Activated naive CD4-positive, alpha-beta T cell treated with anti-CD3 and anti-CD28 coated beads, Interleukin-2, amount 50 U/mL, for 16 hours (primary cell): ENCODE measurements around the gene SRSF6.
"Not testable (repeated sequence)": the region's sequence is repeated elsewhere in the genome, so short reads cannot be mapped to it uniquely, and the experiment has no call there.

Experiments used
- DNase-seq: peaks from one replicate; pipeline ENCODE4 v3.0.0-alpha.2; 2020

Gene SRSF6

DNA sequence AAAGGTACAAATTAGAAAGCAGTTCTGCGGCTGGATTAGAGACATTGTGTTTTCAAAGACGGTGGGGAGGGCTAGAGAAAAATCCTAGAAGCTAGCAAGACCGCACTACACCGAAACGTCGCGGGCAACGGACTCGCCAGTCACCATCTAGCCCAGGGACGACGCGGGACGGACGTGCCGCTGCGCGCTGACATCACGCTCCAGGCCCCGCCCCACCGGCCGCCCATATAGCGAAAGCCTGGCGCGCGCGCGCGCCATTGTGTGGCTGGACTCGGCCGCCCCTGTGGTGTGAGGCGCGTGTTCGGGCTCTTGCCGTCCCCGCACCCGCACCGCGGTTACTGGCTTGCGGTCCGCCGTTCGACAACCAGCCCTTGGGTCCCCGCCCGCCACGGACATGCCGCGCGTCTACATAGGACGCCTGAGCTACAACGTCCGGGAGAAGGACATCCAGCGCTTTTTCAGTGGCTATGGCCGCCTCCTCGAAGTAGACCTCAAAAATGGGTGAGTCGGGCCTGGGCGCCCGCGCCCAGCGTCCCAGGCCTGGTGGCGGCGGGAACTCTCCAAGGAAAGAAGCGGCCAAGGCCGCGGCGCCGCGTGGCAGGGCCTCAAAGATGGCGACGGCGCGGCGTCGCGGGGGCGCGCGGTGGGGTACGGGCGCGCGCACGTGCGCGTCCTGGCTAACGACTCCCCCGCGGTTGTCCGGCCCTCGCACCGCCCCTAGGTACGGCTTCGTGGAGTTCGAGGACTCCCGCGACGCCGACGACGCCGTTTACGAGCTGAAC lies at the start of gene SRSF6:
Gene SRSF6, plus strand, starts transcription at position 257 of the 782 bp plus-strand sequence. Its CDS starts 138 bp downstream, at position 395.
- peak; percentile 94 for DNase-seq

DNA sequence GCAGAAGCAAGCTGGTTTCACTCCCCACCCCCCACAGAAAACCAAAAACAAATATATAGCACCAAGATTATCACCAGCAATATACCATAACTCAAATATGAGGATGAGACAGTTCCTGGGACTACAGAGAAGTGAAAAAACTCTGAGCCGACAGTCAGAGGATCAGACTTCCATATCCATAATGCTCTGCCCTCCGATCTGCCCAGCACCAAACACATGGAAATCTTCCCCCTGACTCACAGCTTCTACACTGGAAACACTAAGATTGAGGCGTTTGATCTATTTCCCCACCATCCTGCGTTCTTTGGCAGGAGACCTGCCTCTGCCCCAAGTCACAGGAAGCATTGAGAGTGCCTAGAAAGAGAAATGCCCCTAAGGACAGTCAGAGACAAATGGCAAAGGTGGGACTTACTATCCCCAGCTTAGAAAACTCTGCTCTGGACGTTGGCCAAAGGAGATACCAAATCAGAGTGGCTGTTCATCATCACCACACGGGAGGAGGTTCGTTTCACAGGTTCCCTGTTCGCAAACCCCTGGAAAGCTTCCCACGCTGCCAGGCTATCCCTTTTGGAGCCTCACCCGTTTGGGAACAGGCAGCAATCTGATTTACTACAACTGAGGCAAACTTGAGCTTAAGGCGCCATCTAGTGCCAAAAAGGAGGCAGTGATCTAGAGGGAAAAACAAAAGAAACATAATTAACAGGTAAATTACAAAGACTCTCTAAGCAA lies 48.7 kb upstream of the SRSF6 start:
- no peak for DNase-seq

DNA sequence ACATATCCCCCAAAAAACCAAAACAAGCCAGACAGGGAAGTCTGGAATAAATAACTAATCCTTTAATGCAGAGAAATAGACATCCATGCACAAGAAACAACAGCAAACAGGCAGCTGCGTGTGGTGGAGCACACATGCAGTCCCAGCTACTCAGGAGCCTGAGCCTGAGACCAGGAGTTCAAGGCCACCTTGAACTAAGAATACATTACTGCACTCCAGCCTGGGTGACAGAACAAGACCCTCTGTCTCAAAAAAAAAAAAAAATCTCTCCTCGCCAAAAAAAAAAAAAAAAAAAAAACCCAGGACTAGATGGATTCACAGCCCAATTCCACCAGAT lies 48.2 kb upstream of the SRSF6 start:
- DNase-seq = no peak

DNA sequence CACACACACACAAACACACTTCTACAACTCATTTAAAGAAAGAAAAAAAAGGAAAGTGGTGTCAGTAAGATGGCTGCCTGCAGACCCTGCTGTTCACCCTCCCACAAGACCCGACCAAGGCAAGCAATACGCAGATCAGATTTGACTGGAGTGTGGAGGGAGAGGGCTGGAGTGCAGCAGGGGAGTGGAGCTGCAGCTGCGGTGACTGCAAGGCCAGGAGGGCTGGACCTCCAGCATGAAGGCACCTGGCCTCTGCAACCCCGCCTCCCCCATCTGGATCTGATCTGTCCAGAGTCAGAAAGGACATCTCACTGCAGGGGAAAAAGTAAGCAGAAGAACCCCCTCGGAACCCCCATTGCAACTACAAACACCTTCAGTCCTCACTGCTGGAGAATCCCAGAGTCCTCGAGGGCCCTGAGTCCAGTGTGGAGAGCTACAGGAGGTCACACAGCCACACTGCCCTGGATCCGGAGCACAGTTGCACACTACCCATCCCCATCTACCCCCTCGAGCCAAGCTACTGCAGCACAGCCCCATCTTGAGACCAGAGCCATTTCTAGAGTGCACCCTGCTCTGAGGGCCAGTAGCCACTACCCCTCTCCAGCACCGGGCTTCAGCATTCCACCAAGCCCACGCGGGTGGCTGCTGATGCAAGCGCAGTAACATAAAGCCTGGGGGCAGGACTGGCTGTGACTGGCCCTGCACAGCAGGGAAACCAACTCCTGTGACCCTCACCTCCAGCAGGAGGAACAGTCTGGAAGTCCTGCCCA lies 41.9 kb upstream of the SRSF6 start:
- no peak for DNase-seq

DNA sequence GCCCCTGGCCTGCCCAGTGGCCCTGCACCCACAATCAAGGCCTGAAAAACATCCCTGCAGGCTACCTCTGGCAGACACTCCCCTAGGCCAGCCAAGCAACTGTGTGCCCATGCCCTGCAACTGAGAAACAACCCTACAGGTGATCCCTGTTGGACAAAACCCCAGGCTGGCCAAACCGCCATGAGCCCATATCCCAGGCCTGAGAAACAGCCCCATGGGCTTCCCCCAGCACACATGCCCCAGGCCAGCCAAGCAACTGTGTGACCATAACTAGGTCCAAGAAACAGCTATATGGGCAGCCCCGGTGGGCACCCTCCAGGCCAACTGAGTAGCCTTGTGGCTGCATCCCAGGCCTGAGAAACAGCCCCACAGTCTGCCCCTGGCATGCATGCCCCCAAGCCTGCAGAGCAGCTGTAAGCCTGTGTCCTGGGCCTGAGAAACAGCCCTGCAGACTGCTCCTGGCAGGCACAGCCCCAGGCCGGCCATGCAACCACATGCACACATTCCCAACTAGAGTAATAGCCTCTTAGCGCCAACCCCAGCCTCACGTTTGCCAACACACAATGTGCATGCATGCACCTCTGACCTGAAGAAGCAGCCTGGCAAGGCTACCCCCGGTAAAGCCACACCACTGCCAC lies 41.0 kb upstream of the SRSF6 start:
- no peak for DNase-seq

DNA sequence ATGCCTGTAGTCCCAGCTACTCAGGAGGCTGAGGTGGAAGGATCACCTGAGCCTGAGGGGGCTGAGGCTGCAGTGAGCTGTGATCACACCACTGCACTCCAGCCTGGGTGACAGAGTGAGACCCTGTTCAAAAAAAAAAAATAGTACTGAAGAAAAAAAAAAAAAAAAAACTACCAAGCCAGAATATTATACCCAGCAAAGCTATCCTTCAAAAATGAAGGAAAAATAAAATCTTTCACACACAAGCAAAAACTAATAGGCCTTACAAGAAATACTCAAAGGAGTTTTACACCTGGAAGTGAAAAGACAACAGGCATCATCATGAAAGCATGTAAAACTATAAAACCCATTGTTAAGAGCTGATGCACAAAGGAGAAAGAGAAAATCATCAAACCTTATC lies 37.5 kb upstream of the SRSF6 start:
- DNase-seq = no peak

DNA sequence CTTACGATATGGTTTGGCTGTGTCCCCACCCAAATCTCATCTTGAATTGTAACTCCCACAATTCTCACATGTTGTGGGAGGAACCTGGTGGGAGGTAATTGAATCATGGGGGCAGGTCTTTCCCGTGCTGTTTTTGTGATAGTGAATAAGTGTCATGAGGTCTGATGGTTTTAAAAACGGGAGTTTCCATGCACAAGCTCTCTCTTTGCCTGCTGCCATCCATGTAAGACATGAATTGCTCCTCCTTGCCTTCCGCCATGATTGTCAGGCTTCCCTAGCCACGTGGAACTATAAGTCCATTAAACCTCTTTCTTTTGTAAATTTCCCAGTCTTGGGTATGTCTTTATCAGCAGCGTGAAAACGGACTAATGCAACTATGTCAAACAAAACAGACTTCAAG lies 36.8 kb upstream of the SRSF6 start:
- DNase-seq = not testable (repeated sequence)

DNA sequence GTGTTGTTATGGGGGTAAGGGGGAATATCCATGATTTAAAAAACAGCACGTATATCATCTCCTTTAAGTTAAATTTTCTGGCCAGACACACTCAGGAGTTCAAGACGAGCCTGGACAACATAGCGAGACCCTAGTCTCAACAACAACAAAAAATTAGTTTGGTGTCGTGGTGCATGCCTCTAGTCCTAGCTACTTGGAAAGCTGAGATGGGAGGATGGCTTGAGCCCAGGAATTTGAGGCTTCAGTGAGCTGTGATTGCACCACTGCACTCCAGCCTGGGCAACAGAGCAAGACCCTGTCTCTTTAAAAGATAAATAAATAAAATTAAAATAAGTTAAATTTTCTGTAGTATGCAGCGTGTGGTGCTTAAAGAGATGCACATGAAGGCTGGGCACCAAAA lies 31.5 kb upstream of the SRSF6 start:
- no peak for DNase-seq

DNA sequence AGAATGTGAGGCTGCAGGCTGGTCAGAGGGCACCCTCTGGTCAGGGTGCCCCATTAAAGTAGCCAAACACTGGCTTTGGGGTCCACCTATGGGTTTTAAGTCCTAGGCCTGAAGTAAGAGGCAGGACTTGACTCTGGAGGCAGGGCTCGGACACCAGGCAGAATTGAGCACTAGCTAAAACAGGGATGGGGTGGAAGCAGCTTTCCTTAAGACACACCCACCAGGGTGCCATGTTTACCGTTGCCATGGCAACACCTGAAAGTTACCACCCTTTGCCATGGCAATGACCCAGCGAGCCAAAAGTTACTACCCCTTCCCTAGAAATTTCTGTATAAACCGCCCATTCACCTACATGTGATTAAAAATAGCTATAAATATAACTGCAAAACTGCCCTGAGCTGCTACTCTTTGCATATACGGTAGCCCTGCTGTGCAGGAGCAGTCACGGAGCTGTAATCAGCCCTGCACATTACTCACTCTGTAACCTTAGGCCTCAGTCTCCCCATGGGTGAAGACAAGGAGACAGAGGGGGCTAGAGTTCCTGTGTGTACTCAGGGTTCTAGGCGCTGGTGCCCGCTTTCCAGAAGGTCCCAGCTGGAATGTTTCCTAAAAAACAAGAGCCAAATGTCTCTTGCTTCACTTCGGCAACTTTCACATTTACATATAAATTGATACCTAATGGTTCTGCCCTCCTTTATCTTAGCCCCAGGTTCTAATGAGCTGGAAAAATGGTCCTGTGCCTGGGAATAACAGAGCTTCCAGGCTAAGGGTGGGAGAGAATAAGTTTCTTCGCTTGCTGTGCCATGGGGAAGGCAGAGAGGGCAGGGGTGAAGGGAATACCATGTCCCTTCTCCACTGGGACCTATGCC lies 27.2 kb upstream of the SRSF6 start:
- no peak for DNase-seq

DNA sequence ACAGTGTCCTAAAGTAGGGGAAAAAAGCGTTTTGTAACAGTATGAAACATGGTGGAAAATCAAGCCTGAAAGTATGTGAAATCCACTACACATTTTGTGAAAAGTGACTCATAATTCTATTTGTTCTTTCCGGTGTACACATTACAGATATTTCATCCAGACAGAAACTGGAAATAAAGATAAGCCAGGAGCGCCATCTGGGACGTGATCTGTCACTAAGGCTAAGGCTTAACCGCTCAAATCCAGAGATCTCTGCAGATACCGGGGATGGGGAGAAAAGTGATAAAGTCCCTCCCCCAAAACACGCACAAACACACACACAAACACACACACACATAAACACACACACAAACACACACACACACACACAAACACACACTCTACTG lies 26.6 kb upstream of the SRSF6 start:
- no peak for DNase-seq

DNA sequence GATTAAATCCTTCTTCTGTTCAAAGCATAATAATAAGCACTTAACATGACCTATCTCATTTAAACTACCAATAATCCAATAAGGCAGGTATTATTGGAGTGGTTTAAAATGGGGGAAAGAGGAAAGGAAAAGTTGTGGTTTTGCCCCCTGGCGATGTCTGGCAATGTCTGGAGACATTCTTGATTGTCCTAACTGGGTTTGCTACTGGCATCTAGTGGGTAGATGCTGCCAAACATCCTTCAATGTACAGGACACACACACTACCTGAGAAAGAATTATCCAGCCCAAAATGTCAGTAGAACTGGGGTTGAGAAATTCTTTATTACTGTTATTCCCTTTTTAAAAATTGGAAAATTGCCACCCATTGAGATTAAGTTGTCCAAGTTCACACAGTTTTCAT lies 25.2 kb upstream of the SRSF6 start:
- DNase-seq = no peak

DNA sequence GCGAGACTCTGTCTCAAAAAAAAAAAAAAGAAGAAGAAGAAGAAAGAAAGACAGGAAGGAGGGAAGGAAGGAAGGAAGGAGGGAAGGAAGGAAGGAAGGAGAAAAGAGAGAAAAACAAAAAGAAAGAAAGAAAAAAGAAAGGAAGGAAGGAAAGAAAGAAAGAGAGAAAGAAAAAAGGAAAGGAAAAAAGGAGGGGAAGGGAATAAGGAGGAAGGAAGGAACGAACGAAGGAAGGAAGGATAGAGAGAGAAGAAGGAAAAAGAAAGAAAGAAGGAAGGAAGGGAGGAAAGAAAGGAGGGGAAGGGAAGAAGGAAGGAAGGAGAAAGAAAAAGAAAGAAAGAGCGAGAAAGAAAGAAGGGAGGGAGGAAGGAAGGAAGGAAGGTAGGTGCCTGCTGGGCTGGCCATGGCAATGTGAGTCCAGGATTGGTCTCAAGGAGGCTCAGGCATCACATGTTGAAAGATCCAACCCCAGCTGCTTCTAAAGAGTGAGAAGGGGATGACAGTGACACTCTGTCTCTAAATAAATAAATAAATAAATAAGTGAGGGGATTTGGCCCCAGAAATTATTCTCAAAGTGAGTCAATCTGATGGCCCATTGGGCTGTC lies 24.3 kb upstream of the SRSF6 start:
- no peak for DNase-seq

DNA sequence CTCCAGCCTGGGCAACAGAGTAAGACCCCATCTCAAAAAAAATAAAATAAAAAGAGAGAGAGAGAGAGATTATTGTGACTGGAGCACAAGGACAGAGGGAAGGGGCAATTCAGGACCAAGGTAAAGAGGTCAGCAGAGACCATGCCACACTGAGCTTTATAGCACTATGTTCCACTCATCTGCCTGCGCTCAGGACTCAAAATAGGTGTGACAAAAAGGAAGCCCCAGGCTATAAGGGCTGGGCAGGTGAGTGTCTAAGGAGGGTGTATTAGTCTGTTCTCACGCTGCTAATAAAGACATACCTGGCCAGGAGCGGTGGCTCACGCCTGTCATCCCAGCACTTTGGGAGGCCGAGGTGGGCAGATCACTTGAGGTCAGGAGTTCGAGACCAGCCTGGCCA lies 23.1 kb upstream of the SRSF6 start:
- DNase-seq = no peak

DNA sequence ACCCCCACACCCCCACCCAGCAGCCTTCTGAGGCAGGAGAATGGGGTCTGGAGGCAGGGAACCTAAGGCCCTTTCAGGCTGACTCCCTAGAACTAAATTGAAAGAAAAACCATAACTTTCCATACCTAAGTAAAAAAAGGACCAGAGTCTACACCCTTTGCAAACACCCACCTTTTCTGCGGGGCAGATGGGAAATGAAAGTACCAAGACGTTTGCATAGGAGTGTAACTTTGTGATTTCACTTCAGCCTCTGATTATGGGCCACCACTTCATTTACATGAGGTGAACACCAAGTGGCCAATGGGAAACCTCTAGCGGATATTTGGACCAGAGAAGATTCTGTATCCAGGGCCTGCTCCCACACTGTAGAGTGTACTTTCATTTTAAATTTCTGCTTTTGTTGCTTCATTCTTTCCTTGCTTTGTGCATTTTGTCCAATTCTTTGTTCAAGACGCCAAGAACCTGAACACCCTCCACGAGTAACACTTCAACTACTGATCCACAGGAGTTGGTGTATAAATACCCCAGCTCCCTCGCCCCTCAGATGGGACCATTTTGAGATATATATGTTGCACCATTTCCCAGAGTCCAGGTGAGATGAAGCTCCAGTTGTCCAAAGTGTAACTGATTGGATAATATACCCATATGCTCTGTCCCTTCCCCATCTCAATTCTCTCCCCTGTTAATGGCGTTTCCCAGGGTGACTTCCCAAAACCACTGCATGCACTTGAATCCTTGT lies 18.9 kb upstream of the SRSF6 start:
- DNase-seq = no peak

DNA sequence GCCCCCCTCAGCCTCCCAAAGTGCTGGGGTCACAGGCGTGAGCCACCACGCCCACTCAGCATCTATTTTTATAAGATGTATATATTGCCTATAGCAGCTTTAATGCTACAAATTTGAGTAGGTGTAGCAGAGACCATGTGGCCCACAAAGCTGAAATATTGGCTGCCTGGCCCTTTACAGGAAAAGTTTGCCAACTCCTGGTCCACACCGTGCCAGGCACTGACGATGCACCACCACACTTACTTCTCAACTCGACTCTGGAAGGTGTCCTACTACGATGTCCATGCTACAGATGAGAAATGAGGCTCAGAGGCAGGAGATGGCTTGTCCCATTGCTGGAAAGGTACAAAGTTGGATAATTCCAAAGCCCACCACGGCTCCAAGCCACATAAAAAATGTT lies 17.2 kb upstream of the SRSF6 start:
- no peak for DNase-seq

DNA sequence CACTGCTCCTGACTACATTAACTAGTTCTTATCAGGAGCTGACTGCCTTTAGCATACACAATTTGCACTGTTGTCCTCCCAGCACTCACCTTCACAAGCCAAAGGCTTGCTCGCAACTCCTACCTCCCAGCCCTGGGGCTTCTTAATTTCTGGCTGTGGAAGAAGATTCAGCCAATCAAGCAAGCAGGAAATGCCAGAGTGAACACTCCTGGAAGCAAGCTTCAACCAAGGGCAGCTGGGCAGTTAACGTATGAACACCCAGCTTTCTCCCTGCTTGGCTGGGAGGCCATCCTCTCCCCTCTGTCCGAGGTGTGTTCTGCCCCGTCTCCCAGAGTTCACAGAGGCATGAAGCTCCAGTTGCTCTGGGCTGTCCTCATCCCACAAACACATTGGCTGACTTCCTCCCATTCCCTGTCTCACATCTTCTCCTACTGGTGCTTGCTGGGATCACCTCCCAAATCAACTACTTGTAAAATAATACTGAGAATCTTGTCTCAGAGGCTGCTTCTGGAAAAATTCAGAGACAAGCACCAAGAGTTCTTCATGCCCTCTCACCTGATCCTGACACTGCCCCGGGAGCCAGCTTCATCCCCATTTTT lies 15.3 kb upstream of the SRSF6 start:
- DNase-seq = no peak

DNA sequence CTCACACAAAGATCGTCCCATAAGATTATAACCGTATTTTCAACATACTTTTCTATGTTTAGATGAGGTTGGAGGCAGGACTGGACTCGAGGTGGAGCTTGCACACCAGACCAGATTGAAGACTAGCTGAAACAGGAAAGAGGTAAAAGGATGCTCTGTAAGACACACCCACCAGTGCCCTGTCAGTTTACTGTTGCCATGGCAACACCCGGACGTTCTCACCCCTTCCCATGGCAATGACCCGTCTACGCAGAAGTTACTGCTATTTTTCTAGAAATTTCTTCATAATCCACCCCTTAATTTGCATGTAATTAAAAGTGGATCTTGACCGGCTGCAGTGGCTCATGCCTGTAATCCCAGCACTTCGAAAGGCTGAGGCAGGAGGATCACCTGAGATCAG lies 13.6 kb upstream of the SRSF6 start:
- no peak for DNase-seq

DNA sequence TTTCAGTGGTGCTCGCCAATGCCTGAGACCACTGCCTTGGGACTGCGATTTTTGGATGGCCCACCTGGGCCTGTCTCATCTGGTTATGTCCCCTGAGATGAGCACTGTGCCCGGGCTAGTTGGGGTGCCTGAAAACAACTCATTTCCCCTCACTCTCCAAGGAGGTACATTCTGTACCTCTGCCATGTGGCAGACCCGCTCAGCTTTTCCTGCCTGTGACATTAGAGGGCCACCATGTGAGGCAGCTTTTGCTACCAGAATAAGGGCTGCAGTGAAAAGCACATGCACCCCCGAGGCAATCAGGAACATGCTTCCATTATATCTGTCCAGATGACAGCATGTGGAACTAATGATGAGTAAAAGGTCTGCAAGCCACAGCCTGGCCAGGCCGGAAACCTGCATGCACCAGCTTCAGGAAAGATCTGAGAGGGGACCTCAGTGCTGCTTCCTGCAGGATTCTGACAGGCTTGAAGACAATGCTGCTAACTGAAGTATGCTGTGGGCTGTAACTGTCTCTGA lies 11.3 kb upstream of the SRSF6 start:
- no peak for DNase-seq

DNA sequence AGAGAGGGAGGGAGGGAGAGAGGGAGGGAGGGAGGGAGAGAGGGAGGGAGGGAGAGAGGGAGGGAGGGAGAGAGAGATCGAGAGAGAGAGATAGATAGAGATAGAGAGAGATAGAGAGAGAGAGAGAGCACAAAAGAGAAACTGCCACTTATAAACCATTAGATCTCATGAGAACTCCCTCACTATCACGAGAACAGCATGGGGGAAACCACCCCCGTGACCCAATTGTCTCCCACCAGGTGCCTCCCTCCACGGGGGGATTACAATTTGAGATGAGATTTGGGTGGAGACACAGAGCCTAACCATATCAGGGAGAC lies 9.3 kb upstream of the SRSF6 start:
- not testable (repeated sequence) for DNase-seq

DNA sequence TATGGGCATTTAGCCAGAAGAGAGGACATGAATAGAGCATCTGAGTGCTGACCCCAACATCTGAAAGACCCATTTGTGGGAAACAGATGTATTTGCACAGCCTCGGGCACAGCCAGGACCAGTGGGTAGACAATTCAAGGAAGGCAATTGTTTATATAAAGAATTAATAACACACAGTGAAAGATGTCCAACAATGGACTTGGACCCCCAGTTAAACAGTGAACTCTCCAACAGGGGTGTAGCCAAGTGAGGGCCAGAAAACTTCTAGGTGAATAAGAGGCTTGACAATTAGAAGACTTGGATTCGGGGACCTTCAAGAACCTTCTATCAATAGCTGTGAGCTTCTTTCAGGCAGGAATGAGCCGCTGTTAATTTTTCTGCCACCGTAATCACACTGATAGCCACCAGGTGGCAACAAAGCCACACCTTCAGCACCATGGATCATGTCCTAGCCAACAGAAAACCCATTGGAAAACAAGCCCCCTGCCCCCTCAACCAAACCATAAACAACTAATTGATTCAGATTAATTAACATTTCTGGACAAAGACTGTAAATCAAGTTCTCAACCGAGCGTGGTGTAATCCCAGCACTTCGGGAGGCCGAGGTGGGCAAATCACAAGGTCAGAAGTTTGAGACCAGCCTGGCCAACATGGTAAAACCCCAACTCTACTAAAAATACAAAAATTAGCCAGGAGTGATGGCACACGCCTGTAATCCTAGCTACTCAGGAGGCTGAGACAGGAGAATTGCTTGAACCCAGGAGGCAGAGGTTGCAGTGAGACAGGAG lies 8.8 kb upstream of the SRSF6 start:
- DNase-seq = peak; percentile 33
